Endothelial cell of umbilical vein (primary cell): Measurements from ENCODE around the gene CYB5A.

Experiments used
- EZH2 ChIP-seq: IDR thresholded peaks from 2 replicates; pipeline ENCODE4 v1.6.1; 2012; ENCODE audit warnings: borderline replicate concordance, low read depth, mild to moderate bottlenecking, moderate library complexity, low read length, inconsistent platforms; ENCODE audit not compliant: severe bottlenecking
- GATA2 ChIP-seq: IDR thresholded peaks from 2 replicates; pipeline ENCODE4 v1.7.0; 2011; ENCODE audit warnings: low read depth, mild to moderate bottlenecking, moderate library complexity, mixed read lengths, low read length; ENCODE audit not compliant: insufficient read length, insufficient read depth
- MAX ChIP-seq: IDR thresholded peaks from 2 replicates; pipeline ENCODE4 v1.6.1; 2011; ENCODE audit not compliant: insufficient read depth, insufficient read length
- MYC ChIP-seq: IDR thresholded peaks from one replicate; pipeline ENCODE4 v1.6.1; 2011; ENCODE audit warnings: mild to moderate bottlenecking, low read depth, low read length
- POLR2A ChIP-seq: IDR thresholded peaks from 2 replicates; pipeline ENCODE4 v1.6.1; 2012; ENCODE audit warnings: low read depth, mild to moderate bottlenecking, control low read depth, low read length
- POLR2AphosphoS5 ChIP-seq: IDR thresholded peaks from 2 replicates; pipeline ENCODE4 v1.6.1; 2012; ENCODE audit warnings: low read depth, mild to moderate bottlenecking, control low read depth, low read length, moderate library complexity; ENCODE audit not compliant: insufficient read depth
- TF ChIP-seq, protein P1 (sequence below), 2 donors: IDR thresholded peaks; 1 replicate in 1 of 2; 2 replicates in 1 of 2; pipeline ENCODE4 v1.5.1; 2011; ENCODE audit warnings: low read length in 2 of 2, mild to moderate bottlenecking in 2 of 2, moderate library complexity in 2 of 2, control low read depth in 1 of 2, inconsistent platforms in 1 of 2, low read depth in 1 of 2; ENCODE audit not compliant: insufficient read depth in 1 of 2; ENCODE audit errors: extremely low read depth in 1 of 2

DNA sequence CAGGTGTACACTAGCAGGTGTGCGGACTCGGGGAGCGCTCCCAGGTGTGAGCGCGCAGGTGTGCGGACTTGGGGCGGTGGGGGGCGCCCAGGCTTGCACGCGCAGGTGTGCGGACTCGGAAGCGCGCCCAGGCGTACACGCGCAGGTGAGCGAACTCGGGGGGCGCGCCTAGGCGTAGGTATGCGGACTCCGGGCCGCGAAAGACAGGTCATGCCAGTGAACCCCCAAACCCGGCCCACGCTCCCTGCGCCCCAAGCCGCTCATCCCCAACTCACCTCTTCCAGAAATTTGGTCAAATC is 342 bp downstream of the CYB5A start:
- TF ChIP-seq POLR2A (no peak), GATA2 (no peak), MAX (no peak), POLR2AphosphoS5 (no peak), MYC (no peak), EZH2 (no peak)
- TF ChIP-seq, protein P1, sequence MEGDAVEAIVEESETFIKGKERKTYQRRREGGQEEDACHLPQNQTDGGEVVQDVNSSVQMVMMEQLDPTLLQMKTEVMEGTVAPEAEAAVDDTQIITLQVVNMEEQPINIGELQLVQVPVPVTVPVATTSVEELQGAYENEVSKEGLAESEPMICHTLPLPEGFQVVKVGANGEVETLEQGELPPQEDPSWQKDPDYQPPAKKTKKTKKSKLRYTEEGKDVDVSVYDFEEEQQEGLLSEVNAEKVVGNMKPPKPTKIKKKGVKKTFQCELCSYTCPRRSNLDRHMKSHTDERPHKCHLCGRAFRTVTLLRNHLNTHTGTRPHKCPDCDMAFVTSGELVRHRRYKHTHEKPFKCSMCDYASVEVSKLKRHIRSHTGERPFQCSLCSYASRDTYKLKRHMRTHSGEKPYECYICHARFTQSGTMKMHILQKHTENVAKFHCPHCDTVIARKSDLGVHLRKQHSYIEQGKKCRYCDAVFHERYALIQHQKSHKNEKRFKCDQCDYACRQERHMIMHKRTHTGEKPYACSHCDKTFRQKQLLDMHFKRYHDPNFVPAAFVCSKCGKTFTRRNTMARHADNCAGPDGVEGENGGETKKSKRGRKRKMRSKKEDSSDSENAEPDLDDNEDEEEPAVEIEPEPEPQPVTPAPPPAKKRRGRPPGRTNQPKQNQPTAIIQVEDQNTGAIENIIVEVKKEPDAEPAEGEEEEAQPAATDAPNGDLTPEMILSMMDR (IDR thresholded peaks at IDR 0.05; ENCODE audit: extremely low read depth in 1 of 2, insufficient read depth in 1 of 2, low read depth in 1 of 2, low read length in 2 of 2) = no peak
